SK-N-SH (cell line): Measurements from ENCODE around the gene PARP1. TPM values are rescaled to one million over a fixed set of nuclear protein-coding genes. Genes with fewer than 3 reads are reported as not detected.

Experiments used
- CTCF ChIA-PET: fragments of 300-600, 350-600 bp; formaldehyde crosslinking; extraction: SDS; loops from one replicate; lab custom pipeline; 2021; lab: Yijun Ruan, JAX
- POLR2A ChIA-PET: fragments of 350-600 bp; sonication (Branson Sonifier 250); formaldehyde crosslinking; extraction: SDS; loops from one replicate; lab custom pipeline; 2020; ENCODE audit warnings: antibody characterized with exemption, inconsistent platforms; lab: Yijun Ruan, JAX
- DNase-seq: peaks from one replicate; pipeline ENCODE4 v3.0.0; 2012
- H2AFZ ChIP-seq: fragments of 200-600 bp; sonication (generic); 2 replicates; pipeline ENCODE4 v1.8.1; 2016; ENCODE audit warnings: antibody characterized with exemption, mild to moderate bottlenecking, low read depth
- H3F3A ChIP-seq: fragments of 200-600 bp; sonication (generic); replicated peaks from 2 replicates; pipeline ENCODE3; 2016; ENCODE audit warnings: antibody characterized with exemption, mild to moderate bottlenecking; ENCODE audit not compliant: insufficient read depth
- H3K27ac ChIP-seq, 2 experiments: fragments of 200-500 bp in 1 of 2; fragments of 200-600 bp in 1 of 2; sonication (Bioruptor generic) in 1 of 2; sonication (generic), shearing (Covaris generic) in 1 of 2; 2 replicates each; pipeline versions ENCODE4 v1.5.1 to v1.6.1; 2014 to 2016; ENCODE audit warnings: low read depth in 2 of 2, inconsistent platforms in 1 of 2, low read length in 1 of 2, mild to moderate bottlenecking in 1 of 2, mixed read lengths in 1 of 2
- H3K27me3 ChIP-seq: fragments of 200-600 bp; sonication (generic), shearing (Covaris generic); 2 replicates; pipeline ENCODE4 v1.6.1; 2016; ENCODE audit warnings: mixed run types; ENCODE audit not compliant: insufficient read depth
- H3K36me3 ChIP-seq, 2 experiments: fragments of 200-500 bp in 1 of 2; fragments of 200-600 bp in 1 of 2; sonication (Bioruptor generic) in 1 of 2; sonication (generic) in 1 of 2; replicated peaks in 1 of 2; 2 replicates each; pipeline versions ENCODE3 to v1.5.1; 2014 to 2016; ENCODE audit warnings: low read length in 1 of 2, mild to moderate bottlenecking in 1 of 2; ENCODE audit not compliant: insufficient read depth in 2 of 2, control insufficient read depth in 1 of 2
- H3K4me1 ChIP-seq, 2 experiments: fragments of 200-500 bp in 1 of 2; fragments of 200-600 bp in 1 of 2; sonication (Bioruptor generic) in 1 of 2; sonication (generic), shearing (Covaris generic) in 1 of 2; 2 replicates each; pipeline versions ENCODE4 v1.5.1 to v1.6.1; 2014 to 2016; ENCODE audit warnings: low read depth in 1 of 2, low read length in 1 of 2, mixed run types in 1 of 2; ENCODE audit not compliant: insufficient read depth in 2 of 2, control insufficient read depth in 1 of 2
- H3K4me2 ChIP-seq: fragments of 200-600 bp; sonication (generic), shearing (Covaris generic); 2 replicates; pipeline ENCODE4 v1.6.1; 2017; ENCODE audit warnings: mixed run types
- H3K4me3 ChIP-seq, 2 experiments: fragments of 200-500 bp in 1 of 2; fragments of 200-600 bp in 1 of 2; sonication (Bioruptor generic) in 1 of 2; sonication (generic), shearing (Covaris generic) in 1 of 2; 2 replicates each; pipeline versions ENCODE4 v1.5.1 to v1.8.1; 2014 to 2016; ENCODE audit warnings: low read depth in 2 of 2, inconsistent platforms in 1 of 2, low read length in 1 of 2, mild to moderate bottlenecking in 1 of 2, mixed read lengths in 1 of 2, moderate library complexity in 1 of 2
- H3K79me2 ChIP-seq: fragments of 200-600 bp; sonication (generic); 2 replicates; pipeline ENCODE4 v1.8.1; 2017; ENCODE audit warnings: mild to moderate bottlenecking; ENCODE audit not compliant: insufficient read depth
- H3K9ac ChIP-seq: fragments of 200-600 bp; sonication (generic); 2 replicates; pipeline ENCODE4 v1.6.1; 2017; ENCODE audit warnings: mixed run types
- H3K9me2 ChIP-seq: fragments of 200-600 bp; sonication (generic); 2 replicates; pipeline ENCODE4 v1.6.1; 2017; ENCODE audit warnings: mixed run types
- H3K9me3 ChIP-seq: fragments of 200-600 bp; sonication (generic); 2 replicates; pipeline ENCODE4 v1.6.1; 2017; ENCODE audit warnings: mixed run types, mild to moderate bottlenecking, moderate library complexity
- H4K20me1 ChIP-seq: fragments of 200-600 bp; sonication (generic); 2 replicates; pipeline ENCODE4 v1.6.1; 2017; ENCODE audit warnings: mild to moderate bottlenecking, mixed run types; ENCODE audit not compliant: insufficient read depth
- ELF1 ChIP-seq: IDR thresholded peaks from 2 replicates; pipeline ENCODE4 v1.4.0; 2012
- EP300 ChIP-seq, 2 experiments: IDR thresholded peaks; 2 replicates each; pipeline versions ENCODE4 v1.4.0 to v1.6.1; 2012; ENCODE audit warnings: borderline replicate concordance in 1 of 2, low read depth in 1 of 2, low read length in 1 of 2
- EZH2phosphoT487 ChIP-seq: fragments of 200-600 bp; sonication (generic); IDR thresholded peaks from 2 replicates; pipeline ENCODE4 v1.6.1; 2017; ENCODE audit warnings: low read depth, mixed run types, mild to moderate bottlenecking, antibody characterized with exemption, moderate library complexity, borderline replicate concordance
- FOSL2 ChIP-seq: IDR thresholded peaks from 2 replicates; pipeline ENCODE4 v1.4.0; 2012; ENCODE audit warnings: low read depth, mild to moderate bottlenecking, moderate library complexity, borderline replicate concordance
- FOXM1 ChIP-seq: IDR thresholded peaks from 2 replicates; pipeline ENCODE4 v1.4.0; 2012; ENCODE audit warnings: low read depth, mild to moderate bottlenecking
- GABPA ChIP-seq: IDR thresholded peaks from 2 replicates; pipeline ENCODE4 v1.4.0; 2012; ENCODE audit warnings: low read depth, mild to moderate bottlenecking
- GATA2 ChIP-seq: sonication (generic); formaldehyde crosslinking; IDR thresholded peaks from 2 replicates; pipeline ENCODE4 v1.5.0; 2020; ENCODE audit warnings: mild to moderate bottlenecking, missing genetic modification reagents
- IRF3 ChIP-seq: fragments of 150-350 bp; IDR thresholded peaks from 2 replicates; pipeline ENCODE4 v1.6.1; 2016; ENCODE audit warnings: mild to moderate bottlenecking, low read depth, low read length
- JUND ChIP-seq: IDR thresholded peaks from 2 replicates; pipeline ENCODE4 v1.4.0; 2012
- MEF2A ChIP-seq: IDR thresholded peaks from 2 replicates; pipeline ENCODE4 v1.4.0; 2012; ENCODE audit warnings: low read depth, borderline replicate concordance
- MXI1 ChIP-seq: IDR thresholded peaks from 2 replicates; pipeline ENCODE4 v1.6.1; 2012; ENCODE audit warnings: mild to moderate bottlenecking, low read depth, low read length, improper control_type of control experiment
- NRF1 ChIP-seq: IDR thresholded peaks from 2 replicates; pipeline ENCODE4 v1.6.1; 2012; ENCODE audit warnings: low read depth, mild to moderate bottlenecking, low read length
- PBX3 ChIP-seq: IDR thresholded peaks from 2 replicates; pipeline ENCODE4; 2012
- RAD21 ChIP-seq: IDR thresholded peaks from 2 replicates; pipeline ENCODE4 v1.6.1; 2012; ENCODE audit warnings: mild to moderate bottlenecking, low read length
- REST ChIP-seq: IDR thresholded peaks from 2 replicates; pipeline ENCODE4 v1.6.1; 2012; ENCODE audit warnings: mild to moderate bottlenecking, low read depth, low read length, moderate library complexity
- RFX5 ChIP-seq: IDR thresholded peaks from 2 replicates; pipeline ENCODE4 v1.6.1; 2012; ENCODE audit warnings: mild to moderate bottlenecking, improper control_type of control experiment, low read length
- TAF1 ChIP-seq: IDR thresholded peaks from 2 replicates; pipeline ENCODE4 v1.6.1; 2012; ENCODE audit warnings: low read depth, mild to moderate bottlenecking, low read length, moderate library complexity, borderline replicate concordance
- TCF12 ChIP-seq: IDR thresholded peaks from 2 replicates; pipeline ENCODE4 v1.4.0; 2012
- TEAD4 ChIP-seq: IDR thresholded peaks from 2 replicates; pipeline ENCODE4 v1.4.0; 2012; ENCODE audit warnings: mild to moderate bottlenecking, borderline replicate concordance; ENCODE audit not compliant: insufficient read depth
- USF1 ChIP-seq: IDR thresholded peaks from 2 replicates; pipeline ENCODE4 v1.4.0; 2012; ENCODE audit warnings: low read depth, borderline replicate concordance
- YY1 ChIP-seq: IDR thresholded peaks from 2 replicates; pipeline ENCODE4 v1.4.0; 2012; ENCODE audit warnings: low read depth, mild to moderate bottlenecking
- ZBTB33 ChIP-seq: IDR thresholded peaks from 2 replicates; pipeline ENCODE4 v1.4.0; 2012; ENCODE audit warnings: low read depth, borderline replicate concordance
- whole genome bisulfite sequencing: methylation state at CpG from one replicate; pipeline ENCODE4 v1.1.6; 2017; ENCODE audit warnings: low lambda C conversion rate; 5-methylcytosine and 5-hydroxymethylcytosine counted together
- polyA plus RNA-seq, 3 experiments: library from polyadenylated mRNA; depleted of rRNA; stranded (reverse); fragments of >200 nt; gene quantifications; 2 replicates each; pipeline ENCODE4 v1.2.3, GENCODE V29; 2012

The PARP1 gene
- 187 and 239 TPM in 2 replicates for polyA plus RNA-seq (2012; rRNA removed)
- polyA plus RNA-seq (2012; cell fraction: cytosol; rRNA removed), result 134 and 183 TPM in 2 replicates
- 167 and 228 TPM in 2 replicates for polyA plus RNA-seq (2012; cell fraction: nucleus; rRNA removed)

GRCh38 chr1:226407497-226408284 lies at the start of gene PARP1:
TSS of gene PARP1 (minus strand) at chr1:226408093. CDS start at chr1:226407929, 164 bp downstream.
- Histone ChIP-seq H4K20me1 (peaks cover 39% of the 10 kb centered on the region), H3K27ac (peak within 1 kb of the TSS; percentile 66 to 86), H3K4me2 (peak within 1 kb of the TSS; percentile 93), H3K4me3 (peak within 1 kb of the TSS; percentile 58 to 79), H3K27me3 (no peaks in the 10 kb centered on the region), H3K36me3 (no peaks in the 10 kb centered on the region), H3F3A (peaks cover 5% of the 10 kb centered on the region), H3K4me1 (peaks cover 21 to 29% of the 10 kb centered on the region in 2 experiments; a peak in 3 of 4 replicates), H3K9ac (peak within 1 kb of the TSS; percentile 78), H2AFZ (peak within 1 kb of the TSS; percentile 88), H3K79me2 (peaks cover 48% of the 10 kb centered on the region), H3K9me2 (no peaks in the 10 kb centered on the region), H3K9me3 (no peaks in the 10 kb centered on the region)
- ChIA-PET CTCF (interaction anchor here (0.5 to 9.1 kb wide), 38 partner anchors 8 to 1009 kb away, joined by 3 to 82 read pairs (median 4); partner anchors contain the start of genes COQ8A and H3-3A), POLR2A (interaction anchor here (1.2 kb wide), 1 partner anchor 45 kb away, joined by 4 read pairs; no protein-coding TSS in a partner anchor)
- 2% methylated on average over 57 of the region's 90 CpGs for WGBS
- peak; percentile 99 for DNase-seq
- no peak for TF ChIP-seq REST
- TF ChIP-seq GABPA, result peak; percentile 41; the same call in 1 of the 2 replicates
- TF ChIP-seq ZBTB33, result 0 out of 2 replicates have a peak, but pooled peaks have one; percentile 16
- TF ChIP-seq NRF1, result no peak
- no peak for TF ChIP-seq JUND
- no peak for TF ChIP-seq IRF3
- TF ChIP-seq TAF1, result peak; percentile 42; the same call in 1 of the 2 replicates
- 0 out of 2 replicates have a peak, but pooled peaks have one; percentile 39 for TF ChIP-seq PBX3
- no peak for TF ChIP-seq TCF12
- no peak for TF ChIP-seq FOSL2
- TF ChIP-seq RFX5, result 0 out of 2 replicates have a peak, but pooled peaks have one; percentile 47
- no peak for TF ChIP-seq USF1
- no peak for TF ChIP-seq RAD21
- TF ChIP-seq MXI1, result peak; percentile 94
- TF ChIP-seq GATA2 (CRISPR knock-in tag), result 0 out of 2 replicates have a peak, but pooled peaks have one; percentile 19
- no peak for TF ChIP-seq EZH2phosphoT487
- no peak for TF ChIP-seq FOXM1
- TF ChIP-seq ELF1, result no peak
- no peak for TF ChIP-seq TEAD4
- TF ChIP-seq YY1, result no peak
- TF ChIP-seq EP300 (IDR thresholded peaks at IDR 0.05; ENCODE audit: borderline replicate concordance in 1 of 2, low read depth in 1 of 2, low read length in 1 of 2), result 0 out of 4 replicates have a peak, but pooled peaks have one; percentile 8
- no peak for TF ChIP-seq MEF2A
